ENCODE results near the gene LIPH. TPM values are rescaled to one million over a fixed set of nuclear protein-coding genes. Genes with fewer than 3 reads are reported as not detected.

The LIPH gene
- total RNA-seq, 1 donor from 2014 or later: not detected

DNA sequence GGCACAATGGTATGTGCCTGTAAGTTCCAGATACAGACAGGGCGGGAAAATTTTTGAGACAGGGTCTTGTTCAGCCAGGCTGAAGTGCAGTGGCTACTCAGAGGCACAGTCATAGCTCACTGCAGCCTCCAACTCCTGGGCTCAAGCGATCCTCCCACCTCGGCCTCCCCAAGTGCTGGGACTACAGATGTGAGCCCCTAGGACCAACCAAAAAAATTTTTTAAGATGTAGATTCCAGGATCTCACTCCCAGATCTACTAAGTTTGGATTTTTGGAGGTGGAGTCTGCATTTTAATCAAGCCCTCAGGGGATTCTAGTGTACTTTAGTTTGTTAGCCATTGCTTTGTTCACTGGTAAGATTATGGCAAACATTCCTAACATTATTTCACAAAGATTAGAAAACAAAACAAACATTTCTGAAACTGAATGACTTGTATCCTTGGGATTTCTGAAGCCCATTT lies 2.7 kb downstream of the LIPH start:
- no peak for DNase-seq (ENCODE audit: extremely low spot score, unreplicated experiment)
- no peaks in the 10 kb centered on the region for H3K27me3 Mint-ChIP-seq (ENCODE audit: unreplicated experiment)
- no peak for TF ChIP-seq CTCF (IDR thresholded peaks at IDR 0.05)
- H3K9me3 Mint-ChIP-seq (ENCODE audit: unreplicated experiment): no peaks in the 10 kb centered on the region
- H3K4me3 Mint-ChIP-seq (ENCODE audit: unreplicated experiment): no peak overlapping the region
- peak overlapping the region; percentile 39 for H3K27ac Mint-ChIP-seq (ENCODE audit: unreplicated experiment)
- H3K4me1 Mint-ChIP-seq (ENCODE audit: unreplicated experiment): peaks cover 18% of the 10 kb centered on the region
- no peaks in the 10 kb centered on the region for H3K36me3 Mint-ChIP-seq (ENCODE audit: unreplicated experiment)

- H3K4me3 Mint-ChIP-seq (ENCODE audit: unreplicated experiment): no peak overlapping the region
- no peaks in the 10 kb centered on the region for H3K9me3 Mint-ChIP-seq (ENCODE audit: unreplicated experiment)
- TF ChIP-seq CTCF (IDR thresholded peaks at IDR 0.05): no peak
- H3K36me3 Mint-ChIP-seq (ENCODE audit: unreplicated experiment): no peaks in the 10 kb centered on the region
- H3K27me3 Mint-ChIP-seq (ENCODE audit: unreplicated experiment): no peaks in the 10 kb centered on the region
- peak; percentile 21 for DNase-seq (ENCODE audit: extremely low spot score, unreplicated experiment)
- H3K4me1 Mint-ChIP-seq (ENCODE audit: unreplicated experiment): peaks cover 18% of the 10 kb centered on the region
- peak overlapping the region; percentile 39 for H3K27ac Mint-ChIP-seq (ENCODE audit: unreplicated experiment)
Observed at GRCh38 chr3:185549122-185549521, 3.3 kb downstream of the LIPH start.

DNA sequence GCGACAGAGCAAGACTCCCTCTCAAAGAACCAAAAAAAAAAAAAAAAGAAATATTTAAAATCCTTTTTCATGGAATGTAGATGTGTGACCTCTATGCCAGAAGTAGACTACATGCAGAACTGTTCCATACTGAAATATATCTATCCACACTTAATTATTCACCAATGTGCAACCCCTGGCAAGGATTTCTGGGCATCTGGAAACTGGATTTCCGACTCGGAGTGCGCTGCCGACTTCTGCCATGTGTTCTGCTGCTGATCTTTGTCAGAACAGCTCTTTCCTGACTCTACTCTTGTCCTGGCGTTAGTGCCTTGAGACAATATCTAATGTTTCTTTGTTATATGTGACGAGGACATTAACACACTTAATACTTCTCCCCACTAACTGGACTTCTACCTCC lies 11.7 kb downstream of the LIPH start:
- no peak for TF ChIP-seq CTCF (IDR thresholded peaks at IDR 0.05)
- Mint-ChIP-seq H3K27me3 (ENCODE audit: unreplicated experiment) (peaks cover 2% of the 10 kb centered on the region), H3K36me3 (ENCODE audit: unreplicated experiment) (no peaks in the 10 kb centered on the region), H3K9me3 (ENCODE audit: unreplicated experiment) (no peaks in the 10 kb centered on the region), H3K4me3 (ENCODE audit: unreplicated experiment) (no peak overlapping the region), H3K27ac (ENCODE audit: unreplicated experiment) (no peak overlapping the region), H3K4me1 (ENCODE audit: unreplicated experiment) (peaks cover 7% of the 10 kb centered on the region)
- DNase-seq (ENCODE audit: extremely low spot score, unreplicated experiment): no peak

- TF ChIP-seq CTCF (IDR thresholded peaks at IDR 0.05): no peak
- peaks cover 7% of the 10 kb centered on the region for H3K4me1 Mint-ChIP-seq (ENCODE audit: unreplicated experiment)
- H3K27ac Mint-ChIP-seq (ENCODE audit: unreplicated experiment): no peak overlapping the region
- H3K9me3 Mint-ChIP-seq (ENCODE audit: unreplicated experiment): no peaks in the 10 kb centered on the region
- DNase-seq (ENCODE audit: extremely low spot score, unreplicated experiment): no peak
- peaks cover 2% of the 10 kb centered on the region for H3K27me3 Mint-ChIP-seq (ENCODE audit: unreplicated experiment)
- H3K36me3 Mint-ChIP-seq (ENCODE audit: unreplicated experiment): no peaks in the 10 kb centered on the region
- H3K4me3 Mint-ChIP-seq (ENCODE audit: unreplicated experiment): no peak overlapping the region
Observed at GRCh38 chr3:185539934-185540333, 12.5 kb downstream of the LIPH start.

DNA sequence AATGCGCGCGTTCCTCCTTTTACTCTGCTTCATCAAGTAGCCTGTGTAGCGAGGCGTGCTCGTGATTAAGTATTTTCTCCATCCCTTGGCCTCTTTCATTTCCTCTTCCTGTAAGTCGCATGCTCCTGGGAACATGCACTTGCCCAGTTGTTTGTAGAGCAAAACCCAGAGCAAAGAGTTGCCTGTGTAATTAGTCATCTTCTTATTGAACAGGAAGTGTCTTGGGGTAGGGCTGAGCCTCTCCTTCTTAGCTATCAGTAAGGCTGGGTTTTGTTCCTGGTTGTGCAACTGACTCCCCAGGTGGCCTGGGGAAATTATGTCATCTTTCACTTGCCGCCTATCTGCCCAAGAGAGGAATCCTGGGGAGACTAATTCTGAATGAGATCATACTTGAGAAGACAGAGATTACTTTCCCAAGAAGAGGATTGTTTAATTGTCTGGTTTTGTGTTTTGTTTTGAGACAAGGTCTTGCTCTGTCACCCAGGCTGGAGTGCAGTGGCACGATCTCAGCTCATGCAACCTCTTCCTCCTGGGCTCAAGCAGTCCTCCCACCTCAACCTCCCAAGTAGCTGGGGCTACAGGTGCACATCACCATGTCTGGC lies 14.9 kb downstream of the LIPH start:
- Mint-ChIP-seq H3K27ac (ENCODE audit: unreplicated experiment) (no peak overlapping the region), H3K27me3 (ENCODE audit: unreplicated experiment) (peaks cover 2% of the 10 kb centered on the region), H3K4me1 (ENCODE audit: unreplicated experiment) (peaks cover 7% of the 10 kb centered on the region), H3K4me3 (ENCODE audit: unreplicated experiment) (no peak overlapping the region), H3K36me3 (ENCODE audit: unreplicated experiment) (no peaks in the 10 kb centered on the region), H3K9me3 (ENCODE audit: unreplicated experiment) (no peaks in the 10 kb centered on the region)
- no peak for TF ChIP-seq CTCF (IDR thresholded peaks at IDR 0.05)
- DNase-seq (ENCODE audit: extremely low spot score, unreplicated experiment): no peak

Data from osteocyte (in vitro differentiated cells).